ENCODE measurements around the gene TBCB. TPM values are rescaled to one million over a fixed set of nuclear protein-coding genes. Genes with fewer than 3 reads are reported as not detected.
A peak's percentile ranks its signal among the peaks of the same experiment; 100 is the strongest.

The TBCB gene
- total RNA-seq, 2 donors from 2014 or later, result 82.3 to 115 TPM

- TF ChIP-seq, protein P1, sequence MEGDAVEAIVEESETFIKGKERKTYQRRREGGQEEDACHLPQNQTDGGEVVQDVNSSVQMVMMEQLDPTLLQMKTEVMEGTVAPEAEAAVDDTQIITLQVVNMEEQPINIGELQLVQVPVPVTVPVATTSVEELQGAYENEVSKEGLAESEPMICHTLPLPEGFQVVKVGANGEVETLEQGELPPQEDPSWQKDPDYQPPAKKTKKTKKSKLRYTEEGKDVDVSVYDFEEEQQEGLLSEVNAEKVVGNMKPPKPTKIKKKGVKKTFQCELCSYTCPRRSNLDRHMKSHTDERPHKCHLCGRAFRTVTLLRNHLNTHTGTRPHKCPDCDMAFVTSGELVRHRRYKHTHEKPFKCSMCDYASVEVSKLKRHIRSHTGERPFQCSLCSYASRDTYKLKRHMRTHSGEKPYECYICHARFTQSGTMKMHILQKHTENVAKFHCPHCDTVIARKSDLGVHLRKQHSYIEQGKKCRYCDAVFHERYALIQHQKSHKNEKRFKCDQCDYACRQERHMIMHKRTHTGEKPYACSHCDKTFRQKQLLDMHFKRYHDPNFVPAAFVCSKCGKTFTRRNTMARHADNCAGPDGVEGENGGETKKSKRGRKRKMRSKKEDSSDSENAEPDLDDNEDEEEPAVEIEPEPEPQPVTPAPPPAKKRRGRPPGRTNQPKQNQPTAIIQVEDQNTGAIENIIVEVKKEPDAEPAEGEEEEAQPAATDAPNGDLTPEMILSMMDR (IDR thresholded peaks at IDR 0.05), result no peak
- H3K36me3 ChIP-seq, result no peaks in the 10 kb centered on the region
- peak within 1 kb of the TSS; percentile 22 for H3K4me3 ChIP-seq
- H3K27me3 ChIP-seq, result no peaks in the 10 kb centered on the region
- intact Hi-C loops (cut with DNase I), result no loop called here
- no peaks in the 10 kb centered on the region for H3K4me1 ChIP-seq
- DNase-seq, result no peak
- H3K9me3 ChIP-seq, result no peaks in the 10 kb centered on the region
- H3K27ac ChIP-seq, result peak within 1 kb of the TSS; percentile 76
- H3K9ac ChIP-seq (ENCODE audit: low read depth in 2 of 2, low read length in 2 of 2), result peak within 1 kb of the TSS; percentile 55 to 73
These were observed 37.3 kb downstream of the TBCB start, which contains the start of gene COX7A1 for GRCh38 chr19:36152352-36153091. Gene COX7A1 (minus strand): TSS chr19:36152447. CDS start chr19:36152407, 40 bp downstream.

DNA sequence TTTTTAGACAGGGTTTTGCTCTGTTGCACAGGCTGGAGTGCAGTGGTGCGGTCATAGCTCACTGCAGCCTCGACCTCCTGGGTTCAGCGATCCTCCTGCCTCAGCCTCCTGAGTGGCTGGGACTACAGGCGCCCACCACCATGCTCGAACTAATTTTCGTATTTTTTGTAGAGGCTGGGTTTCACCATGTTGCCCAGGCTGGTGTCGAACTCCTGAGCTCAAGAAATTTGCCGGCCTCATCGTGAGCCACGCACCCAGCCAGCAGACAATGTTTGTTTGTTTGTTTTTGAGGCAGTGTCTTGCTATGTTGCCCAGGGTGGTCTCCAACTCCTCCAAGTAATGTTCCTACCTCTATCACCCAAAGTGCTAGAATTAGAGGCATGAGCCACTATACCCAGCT, 37.9 kb downstream of the TBCB start:
- intact Hi-C loops (cut with DNase I), result no loop called here
- peak overlapping the region; percentile 76 for H3K27ac ChIP-seq
- H3K27me3 ChIP-seq, result no peaks in the 10 kb centered on the region
- DNase-seq, result no peak
- no peaks in the 10 kb centered on the region for H3K4me1 ChIP-seq
- TF ChIP-seq, protein P1 (IDR thresholded peaks at IDR 0.05), result no peak
- H3K9me3 ChIP-seq, result no peaks in the 10 kb centered on the region
- no peak overlapping the region for H3K9ac ChIP-seq (ENCODE audit: low read depth in 2 of 2, low read length in 2 of 2)
- H3K4me3 ChIP-seq, result no peak overlapping the region
- H3K36me3 ChIP-seq, result no peaks in the 10 kb centered on the region

DNA sequence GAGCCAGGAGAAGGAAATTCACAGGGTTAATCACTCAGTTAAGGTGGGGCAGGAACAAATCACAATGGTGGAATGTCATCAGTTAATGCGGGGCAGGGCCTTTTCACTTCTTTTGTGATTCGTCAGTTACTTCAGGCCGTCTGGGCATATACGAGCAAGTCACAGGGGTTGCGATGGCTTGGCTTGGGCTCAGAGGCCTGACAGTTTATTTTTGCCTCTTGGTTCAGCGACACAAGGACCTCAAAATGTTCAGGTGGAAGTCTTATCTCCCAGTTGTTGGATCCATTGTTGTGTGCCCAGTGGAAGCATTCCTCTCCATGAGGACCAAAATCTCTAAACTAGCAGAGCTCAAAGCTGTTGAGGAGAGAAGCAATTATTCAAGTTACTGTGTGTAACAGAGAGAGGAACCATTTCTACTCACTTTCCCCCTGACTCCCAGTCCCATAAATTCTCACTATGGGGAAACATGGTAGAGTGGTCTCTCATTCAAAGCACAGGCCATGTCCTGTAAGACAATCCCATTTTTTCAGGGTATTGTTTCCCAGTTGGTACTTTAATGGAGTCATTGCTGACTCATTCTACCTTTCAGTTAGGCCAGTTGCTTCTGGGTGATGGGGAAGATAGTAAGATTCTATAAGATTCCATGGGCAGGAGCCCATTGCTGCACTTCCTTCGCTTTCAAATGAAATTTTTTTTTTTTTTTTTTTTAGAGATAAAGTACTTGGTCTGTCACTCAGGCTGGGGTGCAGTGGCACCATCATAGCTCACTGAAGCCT, 45.7 kb downstream of the TBCB start:
- Histone ChIP-seq H3K9me3 (no peaks in the 10 kb centered on the region), H3K4me3 (no peak overlapping the region), H3K27ac (no peak overlapping the region), H3K36me3 (no peaks in the 10 kb centered on the region), H3K4me1 (no peaks in the 10 kb centered on the region), H3K9ac (ENCODE audit: low read depth in 2 of 2, low read length in 2 of 2) (no peak overlapping the region), H3K27me3 (no peaks in the 10 kb centered on the region)
- intact Hi-C loops (cut with DNase I), result no loop called here
- TF ChIP-seq, protein P1 (IDR thresholded peaks at IDR 0.05), result no peak
- no peak for DNase-seq

DNA sequence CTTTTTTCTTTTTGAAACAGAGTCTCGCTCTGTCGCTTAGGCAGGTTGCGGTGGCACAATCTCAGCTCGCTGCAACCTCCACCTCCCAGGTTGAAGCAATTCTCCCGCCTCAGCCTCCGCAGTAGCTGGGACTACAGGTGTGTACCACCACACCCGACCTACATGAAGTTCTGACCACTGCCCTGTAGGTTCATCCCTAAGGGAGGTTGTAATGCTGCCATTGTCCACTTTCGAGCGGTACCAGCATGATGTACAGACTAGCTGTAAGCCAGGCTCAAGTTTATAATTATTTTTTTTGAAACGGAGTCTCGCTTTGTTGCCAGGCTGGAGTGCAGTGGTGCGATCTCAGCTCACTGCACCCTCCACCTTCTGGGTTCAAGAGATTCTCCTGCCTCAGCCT, 48.5 kb downstream of the TBCB start:
- TF ChIP-seq, protein P1 (IDR thresholded peaks at IDR 0.05), result no peak
- Histone ChIP-seq H3K9ac (ENCODE audit: low read depth in 2 of 2, low read length in 2 of 2) (no peak overlapping the region), H3K27ac (no peak overlapping the region), H3K27me3 (no peaks in the 10 kb centered on the region), H3K36me3 (no peaks in the 10 kb centered on the region), H3K4me1 (no peaks in the 10 kb centered on the region), H3K4me3 (no peak overlapping the region), H3K9me3 (no peaks in the 10 kb centered on the region)
- DNase-seq, result no peak
- intact Hi-C loops (cut with DNase I), result no loop called here

- TF ChIP-seq, protein P1 (IDR thresholded peaks at IDR 0.05), result no peak
- Histone ChIP-seq H3K4me1 (no peaks in the 10 kb centered on the region), H3K27me3 (no peaks in the 10 kb centered on the region), H3K9ac (ENCODE audit: low read depth in 2 of 2, low read length in 2 of 2) (peak overlapping the region in 1 of 2 donors; percentile 76), H3K4me3 (no peak overlapping the region), H3K36me3 (no peaks in the 10 kb centered on the region), H3K9me3 (no peaks in the 10 kb centered on the region), H3K27ac (peak overlapping the region; percentile 88)
- DNase-seq, result peak; percentile 69
- intact Hi-C loops (cut with DNase I), result loop anchor here (2.0 kb wide), 1 partner anchor 42 kb away; no protein-coding TSS in a partner anchor
These were observed 54.0 kb downstream of the TBCB start for GRCh38 chr19:36169084-36169760.

Measured in colonic mucosa (tissue), 4 donors.